Measurements from ENCODE around the gene MMP21. TPM values are rescaled to one million over a fixed set of nuclear protein-coding genes. Genes with fewer than 3 reads are reported as not detected.

Gene MMP21
- total RNA-seq, 1 donor from 2014 or later: not detected

GRCh38 chr10:125744909-125745308, 30.7 kb downstream of the MMP21 start:
- Histone ChIP-seq H3K9me3 (replicated peaks) (peaks cover 5% of the 10 kb centered on the region), H3K27me3 (ENCODE audit: low read depth) (no peaks in the 10 kb centered on the region), H3K4me3 (no peak overlapping the region), H3K36me3 (peaks cover 100% of the 10 kb centered on the region), H3K27ac (replicated peaks) (no peak overlapping the region), H3K4me1 (no peaks in the 10 kb centered on the region)
- intact Hi-C loops (cut with micrococcal nuclease): no loop called here
- DNase-seq: no peak
- TF ChIP-seq, protein P1, sequence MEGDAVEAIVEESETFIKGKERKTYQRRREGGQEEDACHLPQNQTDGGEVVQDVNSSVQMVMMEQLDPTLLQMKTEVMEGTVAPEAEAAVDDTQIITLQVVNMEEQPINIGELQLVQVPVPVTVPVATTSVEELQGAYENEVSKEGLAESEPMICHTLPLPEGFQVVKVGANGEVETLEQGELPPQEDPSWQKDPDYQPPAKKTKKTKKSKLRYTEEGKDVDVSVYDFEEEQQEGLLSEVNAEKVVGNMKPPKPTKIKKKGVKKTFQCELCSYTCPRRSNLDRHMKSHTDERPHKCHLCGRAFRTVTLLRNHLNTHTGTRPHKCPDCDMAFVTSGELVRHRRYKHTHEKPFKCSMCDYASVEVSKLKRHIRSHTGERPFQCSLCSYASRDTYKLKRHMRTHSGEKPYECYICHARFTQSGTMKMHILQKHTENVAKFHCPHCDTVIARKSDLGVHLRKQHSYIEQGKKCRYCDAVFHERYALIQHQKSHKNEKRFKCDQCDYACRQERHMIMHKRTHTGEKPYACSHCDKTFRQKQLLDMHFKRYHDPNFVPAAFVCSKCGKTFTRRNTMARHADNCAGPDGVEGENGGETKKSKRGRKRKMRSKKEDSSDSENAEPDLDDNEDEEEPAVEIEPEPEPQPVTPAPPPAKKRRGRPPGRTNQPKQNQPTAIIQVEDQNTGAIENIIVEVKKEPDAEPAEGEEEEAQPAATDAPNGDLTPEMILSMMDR (IDR thresholded peaks at IDR 0.05; ENCODE audit: borderline replicate concordance): no peak

GRCh38 chr10:125742465-125742864, 33.2 kb downstream of the MMP21 start:
- Histone ChIP-seq H3K4me3 (no peak overlapping the region), H3K4me1 (no peaks in the 10 kb centered on the region), H3K27me3 (ENCODE audit: low read depth) (no peaks in the 10 kb centered on the region), H3K9me3 (replicated peaks) (peaks cover 5% of the 10 kb centered on the region), H3K36me3 (peaks cover 100% of the 10 kb centered on the region), H3K27ac (replicated peaks) (no peak overlapping the region)
- intact Hi-C loops (cut with micrococcal nuclease): no loop called here
- TF ChIP-seq, protein P1 (IDR thresholded peaks at IDR 0.05; ENCODE audit: borderline replicate concordance): no peak
- no peak for DNase-seq

- Histone ChIP-seq H3K4me3 (no peak overlapping the region), H3K9me3 (replicated peaks) (no peaks in the 10 kb centered on the region), H3K4me1 (no peaks in the 10 kb centered on the region), H3K36me3 (peaks cover 100% of the 10 kb centered on the region), H3K27me3 (ENCODE audit: low read depth) (no peaks in the 10 kb centered on the region), H3K27ac (replicated peaks) (no peak overlapping the region)
- no peak for DNase-seq
- TF ChIP-seq, protein P1 (IDR thresholded peaks at IDR 0.05; ENCODE audit: borderline replicate concordance): no peak
- intact Hi-C loops (cut with micrococcal nuclease): loop anchor here (10.0 kb wide), 1 partner anchor 95 kb away; no protein-coding TSS in a partner anchor
Observed at GRCh38 chr10:125739994-125740679, 35.5 kb downstream of the MMP21 start.

GRCh38 chr10:125738206-125738605, 37.4 kb downstream of the MMP21 start:
- intact Hi-C loops (cut with micrococcal nuclease): loop anchor here (10.0 kb wide), 1 partner anchor 97 kb away; no protein-coding TSS in a partner anchor
- Histone ChIP-seq H3K9me3 (replicated peaks) (no peaks in the 10 kb centered on the region), H3K4me1 (no peaks in the 10 kb centered on the region), H3K27ac (replicated peaks) (no peak overlapping the region), H3K36me3 (peaks cover 100% of the 10 kb centered on the region), H3K27me3 (ENCODE audit: low read depth) (no peaks in the 10 kb centered on the region), H3K4me3 (no peak overlapping the region)
- TF ChIP-seq, protein P1 (IDR thresholded peaks at IDR 0.05; ENCODE audit: borderline replicate concordance): no peak
- DNase-seq: no peak

DNA sequence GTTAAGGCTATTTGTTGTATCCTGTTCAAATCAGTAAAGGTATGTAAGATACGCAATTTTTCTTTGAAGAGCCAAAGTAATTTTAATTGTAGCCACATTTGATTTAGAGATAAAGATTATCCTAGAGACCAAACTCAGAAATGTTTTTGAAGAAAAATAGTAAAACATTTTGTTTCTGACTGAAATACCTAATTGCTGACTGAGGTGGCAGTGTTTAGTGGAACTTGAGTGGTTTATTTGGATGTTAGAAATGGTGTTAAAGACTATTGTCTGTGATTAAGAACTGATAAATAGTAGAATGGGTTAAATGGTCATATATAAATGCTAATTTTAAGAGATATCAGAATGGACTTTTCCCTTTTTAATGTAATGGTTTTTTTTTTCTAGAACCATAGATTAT, 40.8 kb downstream of the MMP21 start:
- H3K36me3 ChIP-seq: peaks cover 100% of the 10 kb centered on the region
- peaks cover 17% of the 10 kb centered on the region for H3K4me1 ChIP-seq
- no peak overlapping the region for H3K4me3 ChIP-seq
- DNase-seq: no peak
- intact Hi-C loops (cut with micrococcal nuclease): loop anchor here (10.0 kb wide), 1 partner anchor 100 kb away; no protein-coding TSS in a partner anchor
- H3K27me3 ChIP-seq (ENCODE audit: low read depth): no peaks in the 10 kb centered on the region
- TF ChIP-seq, protein P1 (IDR thresholded peaks at IDR 0.05; ENCODE audit: borderline replicate concordance): no peak
- H3K9me3 ChIP-seq (replicated peaks): no peaks in the 10 kb centered on the region
- no peak overlapping the region for H3K27ac ChIP-seq (replicated peaks)

Measured in left ventricle myocardium inferior (tissue), 1 donor.